Keratinocyte (primary cell): Measurements from ENCODE around the gene VTI1A. TPM values are rescaled to one million over a fixed set of nuclear protein-coding genes. Genes with fewer than 3 reads are reported as not detected.

ENCODE experiments used
- DNase-seq: peaks from one replicate; pipeline ENCODE4 v3.0.0-alpha.2; 2011; ENCODE audit warnings: low read depth, missing footprints, low spot score
- FAIRE-seq: peaks from 2 replicates; lab custom pipeline; 2011; peaks lifted over from hg19 to GRCh38; lab: Jason Lieb, UNC
- H2AFZ ChIP-seq: 2 replicates; pipeline ENCODE4 v1.6.0; 2012; ENCODE audit warnings: low read length, control low read depth, inconsistent platforms; ENCODE audit not compliant: control insufficient read depth
- H3K27ac ChIP-seq: 2 replicates; pipeline ENCODE4 v1.5.1; 2011; ENCODE audit warnings: low read length; ENCODE audit not compliant: control insufficient read depth, insufficient read depth
- H3K27me3 ChIP-seq: 3 replicates; pipeline ENCODE4 v1.6.0; 2011; ENCODE audit warnings: low read length; ENCODE audit not compliant: control insufficient read depth, insufficient read depth; ENCODE audit errors: extremely low read depth
- H3K36me3 ChIP-seq, 2 experiments: 2 replicates in 1 of 2; 3 replicates in 1 of 2; pipeline ENCODE4 v1.5.1; 2011; ENCODE audit warnings: low read length in 2 of 2, mild to moderate bottlenecking in 1 of 2; ENCODE audit not compliant: control insufficient read depth in 2 of 2, insufficient read depth in 2 of 2; ENCODE audit errors: extremely low read depth in 1 of 2
- H3K4me1 ChIP-seq: 3 replicates; pipeline ENCODE4 v1.5.1; 2011; ENCODE audit warnings: low read length; ENCODE audit not compliant: control insufficient read depth, insufficient read depth; ENCODE audit errors: extremely low read depth
- H3K4me2 ChIP-seq: 3 replicates; pipeline ENCODE4 v1.6.0; 2011; ENCODE audit warnings: low read depth, low read length; ENCODE audit not compliant: control insufficient read depth, insufficient read depth; ENCODE audit errors: extremely low read depth
- H3K4me3 ChIP-seq, 3 experiments: fragments of 200-600 bp in 1 of 3; sonication (generic) in 1 of 3; 2 replicates in 2 of 3; 3 replicates in 1 of 3; pipeline ENCODE4 v1.5.1; 2011 to 2016; ENCODE audit warnings: low read length in 3 of 3, mild to moderate bottlenecking in 3 of 3, control low read depth in 2 of 3, inconsistent platforms in 1 of 3, low read depth in 1 of 3, mixed read lengths in 1 of 3, mixed run types in 1 of 3, moderate library complexity in 1 of 3; ENCODE audit not compliant: control insufficient read depth in 2 of 3, insufficient read depth in 2 of 3; ENCODE audit errors: extremely low read depth in 1 of 3
- H3K79me2 ChIP-seq: 2 replicates; pipeline ENCODE4 v1.6.0; 2012; ENCODE audit warnings: low read length; ENCODE audit not compliant: control insufficient read depth, insufficient read depth
- H3K9ac ChIP-seq: 3 replicates; pipeline ENCODE4 v1.6.0; 2011; ENCODE audit warnings: low read length; ENCODE audit not compliant: control insufficient read depth, insufficient read depth; ENCODE audit errors: extremely low read depth
- H3K9me1 ChIP-seq: 3 replicates; pipeline ENCODE4 v1.6.0; 2011; ENCODE audit warnings: low read length; ENCODE audit not compliant: control insufficient read depth, insufficient read depth; ENCODE audit errors: extremely low read depth
- H3K9me3 ChIP-seq: 2 replicates; pipeline ENCODE4 v1.5.1; 2012; ENCODE audit warnings: low read depth, low read length; ENCODE audit not compliant: control insufficient read depth
- H4K20me1 ChIP-seq: 3 replicates; pipeline ENCODE4 v1.6.0; 2011; ENCODE audit warnings: low read length; ENCODE audit not compliant: control insufficient read depth, insufficient read depth; ENCODE audit errors: extremely low read depth
- EZH2 ChIP-seq: IDR thresholded peaks from one replicate; pipeline ENCODE4 v1.6.1; 2012; ENCODE audit warnings: inconsistent platforms, mild to moderate bottlenecking, low read length, moderate library complexity
- dilution Hi-C: fragments of 300-500 bp; cut with MboI; formaldehyde crosslinking; loops from one replicate; pipeline ENCODE4 v1.7.0; 2020; ENCODE audit warnings: low sequenced_read_pairs; ENCODE audit not compliant: extremely low pct_ligation_motif_present
- polyA plus RNA-seq, 5 experiments: library from polyadenylated mRNA; depleted of rRNA in 3 of 5; stranded (reverse) in 3 of 5; stranded (forward) in 1 of 5; unstranded in 1 of 5; fragments of >200 nt; gene quantifications; 1 replicate in 1 of 5; 2 replicates in 3 of 5; 3 replicates in 1 of 5; pipeline versions ENCODE4 v1.2.1 to v1.2.3, GENCODE V29; 2011 to 2012; ENCODE audit warnings: missing spikeins in 2 of 5, low read depth in 1 of 5, low replicate concordance in 1 of 5
- TF ChIP-seq, protein P1 (sequence below), 3 experiments: IDR thresholded peaks in 1 of 3; conservative IDR thresholded peaks in 1 of 3; optimal IDR thresholded peaks in 1 of 3; 2 replicates in 2 of 3; 3 replicates in 1 of 3; pipeline versions ENCODE3 to v1.5.1; 2011; ENCODE audit warnings: low read length in 3 of 3, mild to moderate bottlenecking in 3 of 3, moderate library complexity in 2 of 3, control low read depth in 1 of 3, inconsistent platforms in 1 of 3; ENCODE audit not compliant: insufficient read depth in 2 of 3; ENCODE audit errors: extremely low read depth in 1 of 3

VTI1A gene
- polyA plus RNA-seq, 1 donor (not counting 4 experiments of a cell fraction or from before 2014, with no cell fraction given): 18.5 TPM

DNA sequence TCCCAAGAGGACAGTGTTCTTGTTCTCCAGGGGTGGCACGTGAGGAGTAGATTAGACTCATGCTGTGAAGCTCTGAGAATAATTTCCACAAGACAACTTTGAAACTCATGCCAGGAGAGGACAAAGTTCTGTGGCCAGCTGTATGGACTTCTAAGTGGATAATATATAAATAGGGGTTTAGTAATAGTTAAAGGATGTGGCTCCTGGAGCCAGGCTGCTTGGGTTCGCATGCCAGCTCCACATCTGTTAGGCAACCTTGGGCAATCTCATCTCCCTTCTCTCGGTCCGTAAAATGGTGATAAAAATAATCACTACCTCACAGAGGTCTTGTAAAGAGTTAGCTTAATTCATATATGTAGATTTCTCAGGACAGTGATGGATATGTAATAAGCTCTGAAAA is 37.3 kb upstream of the VTI1A start:
- peaks cover 4% of the 10 kb centered on the region for H3K27me3 ChIP-seq
- no peaks in the 10 kb centered on the region for H3K9me3 ChIP-seq
- no peak overlapping the region for H3K27ac ChIP-seq
- no peak overlapping the region for H3K4me2 ChIP-seq
- H3K4me3 ChIP-seq: no peak overlapping the region
- H3K9ac ChIP-seq: no peak overlapping the region
- no peak overlapping the region for H2AFZ ChIP-seq
- dilution Hi-C loops: no loop called here
- no peaks in the 10 kb centered on the region for H3K79me2 ChIP-seq
- DNase-seq (no peak), FAIRE-seq (no peak)
- H3K4me1 ChIP-seq: no peaks in the 10 kb centered on the region
- H3K36me3 ChIP-seq: no peaks in the 10 kb centered on the region
- H3K9me1 ChIP-seq: no peaks in the 10 kb centered on the region
- TF ChIP-seq, protein P1, sequence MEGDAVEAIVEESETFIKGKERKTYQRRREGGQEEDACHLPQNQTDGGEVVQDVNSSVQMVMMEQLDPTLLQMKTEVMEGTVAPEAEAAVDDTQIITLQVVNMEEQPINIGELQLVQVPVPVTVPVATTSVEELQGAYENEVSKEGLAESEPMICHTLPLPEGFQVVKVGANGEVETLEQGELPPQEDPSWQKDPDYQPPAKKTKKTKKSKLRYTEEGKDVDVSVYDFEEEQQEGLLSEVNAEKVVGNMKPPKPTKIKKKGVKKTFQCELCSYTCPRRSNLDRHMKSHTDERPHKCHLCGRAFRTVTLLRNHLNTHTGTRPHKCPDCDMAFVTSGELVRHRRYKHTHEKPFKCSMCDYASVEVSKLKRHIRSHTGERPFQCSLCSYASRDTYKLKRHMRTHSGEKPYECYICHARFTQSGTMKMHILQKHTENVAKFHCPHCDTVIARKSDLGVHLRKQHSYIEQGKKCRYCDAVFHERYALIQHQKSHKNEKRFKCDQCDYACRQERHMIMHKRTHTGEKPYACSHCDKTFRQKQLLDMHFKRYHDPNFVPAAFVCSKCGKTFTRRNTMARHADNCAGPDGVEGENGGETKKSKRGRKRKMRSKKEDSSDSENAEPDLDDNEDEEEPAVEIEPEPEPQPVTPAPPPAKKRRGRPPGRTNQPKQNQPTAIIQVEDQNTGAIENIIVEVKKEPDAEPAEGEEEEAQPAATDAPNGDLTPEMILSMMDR (optimal IDR thresholded peaks at IDR 0.05 in 1 of 3, IDR thresholded peaks at IDR 0.05 in 1 of 3, conservative IDR thresholded peaks at IDR 0.05 in 1 of 3; ENCODE audit: extremely low read depth in 1 of 3, insufficient read depth in 2 of 3, low read length in 3 of 3): no peak
- TF ChIP-seq EZH2: no peak
- H4K20me1 ChIP-seq: no peaks in the 10 kb centered on the region

GRCh38 chr10:112412696-112413095 is 34.3 kb upstream of the VTI1A start:
- H3K27ac ChIP-seq: no peak overlapping the region
- FAIRE-seq (no peak), DNase-seq (no peak)
- H3K79me2 ChIP-seq: no peaks in the 10 kb centered on the region
- dilution Hi-C loops: no loop called here
- no peak overlapping the region for H3K4me3 ChIP-seq
- H3K9me1 ChIP-seq: no peaks in the 10 kb centered on the region
- peaks cover 4% of the 10 kb centered on the region for H3K27me3 ChIP-seq
- no peak overlapping the region for H3K4me2 ChIP-seq
- H2AFZ ChIP-seq: no peak overlapping the region
- no peaks in the 10 kb centered on the region for H4K20me1 ChIP-seq
- TF ChIP-seq EZH2: no peak
- TF ChIP-seq, protein P1 (optimal IDR thresholded peaks at IDR 0.05 in 1 of 3, IDR thresholded peaks at IDR 0.05 in 1 of 3, conservative IDR thresholded peaks at IDR 0.05 in 1 of 3; ENCODE audit: extremely low read depth in 1 of 3, insufficient read depth in 2 of 3, low read length in 3 of 3): no peak
- H3K4me1 ChIP-seq: no peaks in the 10 kb centered on the region
- no peaks in the 10 kb centered on the region for H3K9me3 ChIP-seq
- no peak overlapping the region for H3K9ac ChIP-seq
- H3K36me3 ChIP-seq: no peaks in the 10 kb centered on the region
